GM19238 (cell line): ENCODE data around the gene KIF21A.

ENCODE experiments used
- DNase-seq: peaks from one replicate; pipeline ENCODE4 v3.0.0; 2011; ENCODE audit warnings: low spot score; ENCODE audit not compliant: insufficient read length

KIF21A gene

DNA sequence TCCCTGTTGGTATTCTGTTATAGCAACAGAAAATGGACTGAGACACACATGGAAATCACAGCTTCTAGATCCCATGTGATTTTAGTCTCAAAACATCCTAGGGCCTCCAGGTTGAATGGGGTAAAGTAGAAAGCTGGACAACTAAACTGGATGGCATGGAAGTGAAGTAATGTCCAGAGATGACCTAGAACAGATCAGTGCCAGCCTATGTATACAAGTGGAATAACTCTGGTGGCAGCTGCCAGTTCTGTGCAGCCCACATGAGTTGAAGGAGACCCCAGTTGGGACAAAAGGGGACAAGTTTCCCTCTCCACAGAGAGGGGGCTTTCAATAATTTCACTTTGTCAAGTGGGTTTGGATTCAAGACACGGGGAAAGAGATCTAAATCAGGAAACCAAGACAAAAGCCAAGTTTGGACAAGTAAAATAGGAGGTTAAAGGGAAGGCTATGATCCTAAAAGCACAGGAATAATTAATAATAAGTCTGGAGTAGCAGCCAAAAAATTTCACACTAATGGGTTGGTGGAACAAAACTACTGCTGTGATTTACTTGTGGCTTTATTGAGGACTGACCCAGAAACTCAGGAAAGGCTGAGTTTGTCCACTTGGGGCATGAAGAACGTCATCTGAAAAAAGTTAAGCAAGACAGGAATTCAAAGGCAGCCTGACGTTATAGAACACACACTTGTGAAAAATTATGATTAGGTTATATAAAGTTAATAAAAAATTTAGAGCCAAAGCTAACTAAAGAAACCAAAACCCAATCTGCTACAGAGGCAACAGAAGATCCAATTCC is 11.7 kb downstream of the KIF21A start:
- DNase-seq, result no peak

DNA sequence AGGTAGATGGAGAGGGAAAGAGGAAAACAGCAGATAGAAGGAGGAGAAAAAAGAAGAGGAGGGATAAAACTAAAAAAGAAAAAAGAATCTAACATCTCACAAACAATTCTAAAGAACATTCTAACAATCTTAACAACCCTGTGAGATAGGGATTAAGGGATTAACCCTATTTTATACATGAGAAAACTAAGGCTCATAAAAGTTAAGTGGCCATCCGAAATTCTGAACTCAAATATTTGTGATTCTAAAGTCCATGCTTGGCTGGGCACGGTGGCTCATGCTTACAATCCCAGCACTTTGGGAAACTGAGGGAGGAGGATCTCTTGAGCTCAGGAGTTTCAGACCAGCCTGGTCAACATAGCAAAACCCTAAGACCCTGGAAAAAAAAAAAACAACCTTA is 13.1 kb downstream of the KIF21A start:
- DNase-seq, result no peak

DNA sequence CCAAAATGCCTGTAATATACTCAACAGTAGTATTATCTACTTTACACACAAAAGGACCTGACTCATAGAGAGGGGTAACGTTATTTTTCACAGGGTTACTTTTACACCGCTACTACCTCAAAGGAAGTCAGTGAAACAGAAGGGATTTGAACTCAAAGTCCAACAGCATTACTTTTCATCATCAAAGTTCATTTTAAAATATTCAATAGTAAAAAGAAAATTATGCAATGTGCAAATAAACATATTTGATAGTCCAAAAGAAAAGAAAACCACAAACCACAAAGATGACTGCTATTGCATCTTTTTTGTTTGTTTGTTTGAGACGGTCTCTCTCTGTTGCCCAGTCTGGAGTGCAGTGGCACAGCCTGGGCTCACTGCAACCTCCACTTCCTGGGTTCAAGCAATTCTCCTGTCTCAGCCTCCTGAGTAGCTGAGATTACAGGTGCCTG is 15.5 kb downstream of the KIF21A start:
- no peak for DNase-seq

DNA sequence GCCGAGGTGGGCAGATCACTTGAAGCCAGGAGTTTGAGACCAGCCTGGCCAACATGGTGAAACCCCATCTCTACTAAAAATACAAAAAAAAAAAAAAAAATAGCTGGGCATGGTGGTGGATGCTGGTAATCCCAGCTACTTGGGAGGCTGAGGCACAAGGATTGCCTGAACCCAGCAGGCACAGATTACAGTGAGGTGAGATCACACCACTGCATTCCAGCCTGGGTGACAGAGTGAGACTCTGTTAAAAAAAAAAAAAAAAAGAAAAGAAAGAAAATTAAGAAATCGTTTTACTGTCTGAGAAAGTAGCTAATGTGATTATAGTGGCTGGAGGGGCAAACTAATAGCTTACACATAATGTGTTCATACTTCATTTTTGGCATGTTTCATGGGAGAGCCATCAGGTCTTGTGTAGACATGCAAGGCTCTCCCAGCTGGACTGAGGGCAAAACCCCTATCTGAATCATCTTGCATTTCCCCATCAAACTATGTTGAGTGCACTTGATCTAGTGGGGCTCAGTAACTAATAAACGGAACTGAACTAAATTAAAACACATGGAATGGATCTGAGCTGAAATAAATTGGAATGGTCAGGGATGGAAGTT is 16.2 kb downstream of the KIF21A start:
- DNase-seq, result no peak

DNA sequence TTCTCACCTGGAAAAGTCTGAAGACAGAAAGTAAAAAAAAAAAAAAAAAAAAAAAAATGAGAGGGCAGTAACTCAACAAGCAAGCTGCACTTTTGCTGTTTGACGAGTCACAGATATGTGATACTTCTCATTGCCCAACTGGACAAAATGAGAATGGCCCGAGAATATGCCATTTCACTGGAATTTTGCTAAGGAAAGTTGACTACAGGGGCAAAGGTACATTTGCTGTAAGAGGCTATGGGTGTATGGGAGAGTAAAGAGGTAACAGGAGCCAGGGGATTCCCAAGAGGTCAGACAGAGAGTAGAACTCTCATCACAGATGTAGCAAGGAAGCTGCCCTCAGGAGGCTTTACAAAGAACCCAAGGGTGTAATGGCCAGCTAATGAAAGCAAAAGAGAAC is 22.9 kb downstream of the KIF21A start:
- DNase-seq, result no peak

DNA sequence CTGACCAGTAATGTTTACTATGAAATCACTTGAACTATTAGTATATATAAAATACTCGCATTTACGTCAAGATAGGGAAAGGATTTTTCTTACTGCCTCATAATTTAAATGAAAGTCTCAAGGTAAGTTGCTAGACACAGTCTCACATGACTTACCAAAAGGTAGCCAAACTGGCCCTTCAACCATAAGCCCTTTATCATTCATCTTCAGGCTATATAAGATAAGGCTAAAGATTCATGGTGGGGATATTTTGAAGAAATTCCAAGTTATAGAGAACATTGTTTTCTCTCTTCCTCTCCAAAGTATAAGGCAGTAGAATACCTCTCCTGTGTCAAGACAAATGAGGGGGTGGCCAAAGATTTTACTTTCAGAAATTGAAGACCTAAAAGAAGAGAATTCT is 23.4 kb downstream of the KIF21A start:
- no peak for DNase-seq

DNA sequence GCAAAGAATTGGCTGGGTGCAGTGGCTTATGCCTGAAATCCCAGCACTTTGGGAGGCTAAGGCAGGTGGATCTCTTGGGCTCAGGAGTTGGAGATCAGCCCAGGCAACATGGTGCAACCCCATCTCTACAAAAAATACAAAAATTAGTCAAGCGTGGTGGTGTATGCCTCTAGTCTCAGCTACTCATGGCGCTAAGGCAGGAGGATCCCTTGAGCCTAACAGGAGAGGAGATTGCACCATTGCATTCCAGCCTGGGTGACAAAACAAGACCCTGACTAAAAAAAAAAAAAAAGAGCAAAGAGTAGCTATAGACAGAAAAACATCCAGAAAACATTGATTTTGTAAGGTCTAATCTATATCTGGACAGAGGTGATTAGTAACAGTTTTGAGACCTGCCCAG is 25.0 kb downstream of the KIF21A start:
- DNase-seq, result no peak

DNA sequence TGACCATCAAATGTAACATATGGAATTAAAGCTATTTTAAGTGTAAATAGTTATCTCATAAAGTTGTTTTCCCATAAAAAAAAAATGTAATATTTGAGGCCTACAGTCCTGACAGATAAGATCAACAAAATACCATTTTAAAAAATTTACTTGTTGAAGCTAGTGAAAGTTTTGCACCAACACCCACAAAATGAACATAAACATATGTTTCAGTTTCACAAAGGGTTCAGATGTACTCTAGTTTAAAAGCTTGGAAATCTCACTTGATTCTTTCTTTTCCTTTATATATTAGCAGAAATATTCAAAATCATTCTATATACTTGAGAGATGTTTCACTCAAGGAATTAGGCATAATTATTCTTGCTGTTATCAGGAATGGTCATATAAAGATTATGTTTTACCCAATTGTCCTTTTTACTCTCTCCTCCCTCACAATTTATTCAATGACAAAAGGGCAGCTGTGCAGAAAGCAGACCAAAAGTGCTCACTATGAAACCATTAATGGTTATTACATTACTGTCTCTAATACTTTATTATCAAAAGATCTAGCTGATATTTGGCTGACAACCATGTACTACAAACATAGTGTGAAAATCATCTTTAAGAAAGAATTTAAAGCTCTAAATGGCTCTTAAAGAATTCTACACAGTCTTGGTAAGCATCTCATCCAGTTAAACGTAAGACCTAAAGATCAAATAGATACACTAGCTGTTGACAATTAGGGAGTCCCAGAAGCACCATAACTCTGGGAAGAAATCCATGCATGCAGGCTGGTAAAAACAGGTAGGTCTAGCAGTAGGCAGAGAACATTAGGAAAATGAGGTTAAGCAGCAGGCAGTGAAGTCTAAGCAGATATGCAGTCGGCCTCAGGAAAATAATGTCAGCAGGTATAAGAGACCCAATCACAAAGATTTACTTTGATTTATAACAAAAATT is 28.8 kb downstream of the KIF21A start:
- no peak for DNase-seq

DNA sequence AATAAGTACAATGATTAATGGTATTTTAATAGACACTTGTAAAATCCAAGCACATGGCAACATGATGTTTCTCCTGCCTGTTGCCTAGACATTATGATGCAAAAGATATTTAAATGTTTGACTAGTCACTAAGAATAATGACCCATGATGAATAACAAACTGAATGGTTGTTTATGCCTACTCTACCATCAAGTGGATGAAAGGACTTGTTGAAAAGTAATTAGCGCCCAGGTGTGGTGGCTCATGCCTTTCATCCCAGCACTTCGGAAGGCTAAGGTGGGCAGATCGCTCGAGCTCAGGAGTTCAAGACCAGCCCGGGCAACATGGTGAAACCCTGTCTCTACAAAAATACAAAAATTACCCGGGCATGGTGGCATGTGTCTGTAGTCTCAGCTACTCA is 30.7 kb downstream of the KIF21A start:
- no peak for DNase-seq

DNA sequence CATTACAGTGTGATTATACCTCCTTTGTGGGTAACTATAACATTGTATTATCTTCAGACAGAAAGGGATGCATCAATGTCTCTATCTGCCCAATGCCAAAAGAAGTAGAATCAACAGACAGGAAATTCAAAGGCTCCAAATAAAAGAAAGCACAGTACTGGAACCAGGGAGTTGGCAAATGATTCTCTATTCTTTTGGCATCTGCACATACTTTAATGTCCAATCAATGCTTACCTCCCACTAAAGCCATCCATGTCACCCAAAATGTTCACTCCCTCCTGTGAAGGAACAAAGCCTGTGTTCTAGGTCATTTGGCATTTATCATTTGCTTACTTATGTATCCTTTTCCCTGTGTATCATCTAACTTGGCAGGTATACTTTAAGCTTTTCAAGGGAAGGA is 36.7 kb downstream of the KIF21A start:
- no peak for DNase-seq

DNA sequence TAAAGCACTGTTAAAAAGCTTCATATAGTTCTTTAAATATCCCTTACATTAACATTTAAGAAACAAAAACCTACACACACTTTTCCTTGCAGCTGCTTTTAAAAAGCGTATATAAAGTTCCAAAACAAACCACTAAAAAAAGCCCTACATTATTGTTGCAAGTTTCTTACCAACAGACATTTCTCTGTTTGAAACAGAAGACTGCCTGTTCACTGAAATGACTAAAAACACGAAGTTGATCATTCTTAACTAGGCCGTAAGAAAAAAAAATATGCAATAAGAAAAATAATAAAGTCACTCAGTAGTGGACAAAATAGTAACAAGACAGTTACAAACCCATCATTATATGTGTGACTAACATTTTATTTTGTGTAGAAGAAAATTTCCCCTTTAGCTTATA is 37.3 kb downstream of the KIF21A start:
- no peak for DNase-seq

DNA sequence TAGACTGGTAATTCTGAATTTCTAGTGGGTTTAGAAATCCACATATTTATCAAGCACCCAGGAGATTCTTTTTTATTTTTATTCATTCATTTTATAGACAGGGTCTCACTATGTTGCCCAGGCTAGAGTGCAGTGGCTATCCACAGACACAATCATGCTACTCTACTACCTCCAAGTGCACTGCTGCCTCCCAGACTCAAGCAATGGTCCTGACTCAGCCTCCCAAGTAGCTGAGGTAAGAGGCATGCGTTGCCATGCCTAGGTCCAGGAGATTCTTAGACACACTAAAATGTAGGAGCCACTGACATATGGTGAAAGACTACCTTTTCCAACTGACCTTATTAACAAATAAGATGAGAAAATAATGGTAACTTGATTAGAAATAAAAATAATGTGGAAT is 38.9 kb downstream of the KIF21A start:
- DNase-seq, result no peak

DNA sequence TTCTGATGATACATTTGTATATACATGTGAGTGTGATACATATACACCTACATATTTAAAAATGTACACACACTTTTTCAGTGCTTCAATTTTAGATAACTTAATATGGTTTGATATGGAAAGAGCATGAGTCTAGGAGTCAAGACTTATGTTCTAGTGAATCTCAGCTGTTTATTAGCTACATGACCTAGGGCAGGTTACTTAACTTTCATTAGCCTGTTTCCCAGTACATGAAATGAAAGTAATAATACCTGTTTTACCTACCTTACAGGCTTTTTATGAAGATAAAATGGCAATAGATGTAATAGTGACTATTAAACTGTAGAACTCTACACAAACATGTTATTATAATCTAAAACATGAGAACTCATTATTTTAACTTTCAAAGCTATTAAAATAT is 39.5 kb downstream of the KIF21A start:
- DNase-seq, result no peak

DNA sequence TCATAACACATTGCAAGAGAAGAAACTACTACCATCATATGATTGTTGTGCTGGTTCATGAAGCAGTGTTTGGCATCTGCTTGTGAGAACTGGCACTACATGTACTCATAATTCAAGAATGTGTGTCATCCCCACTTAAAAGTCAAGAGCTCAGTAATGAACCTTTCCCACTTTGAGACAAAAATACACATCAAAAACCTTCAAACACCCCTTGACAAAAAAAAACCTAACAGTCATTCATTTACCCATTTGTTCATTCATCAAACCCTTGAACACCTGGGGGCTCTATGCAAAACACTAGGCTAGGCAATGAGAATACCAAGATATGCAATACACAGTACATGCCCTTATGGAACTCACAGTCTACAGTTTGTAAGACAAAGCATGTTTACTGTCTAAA is 40.0 kb downstream of the KIF21A start:
- DNase-seq, result no peak

DNA sequence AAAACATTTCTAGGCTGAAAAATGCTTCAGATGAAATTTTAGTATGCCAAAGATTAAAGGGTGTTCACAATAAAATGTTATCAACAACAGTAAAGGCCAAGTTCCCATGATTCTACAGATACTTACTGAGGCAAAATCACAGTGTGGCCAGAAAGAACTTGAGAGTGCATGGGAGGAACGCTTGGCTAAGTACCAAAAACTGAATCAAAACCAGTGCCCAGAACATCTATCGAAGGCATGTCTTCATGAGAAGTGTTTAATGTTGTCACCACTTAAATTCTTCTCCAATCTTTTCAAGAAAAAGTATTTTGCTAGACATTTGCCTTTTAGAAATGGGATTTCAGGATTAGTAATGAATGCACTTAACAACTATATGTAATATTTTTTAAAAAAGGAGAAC is 41.5 kb downstream of the KIF21A start:
- no peak for DNase-seq

DNA sequence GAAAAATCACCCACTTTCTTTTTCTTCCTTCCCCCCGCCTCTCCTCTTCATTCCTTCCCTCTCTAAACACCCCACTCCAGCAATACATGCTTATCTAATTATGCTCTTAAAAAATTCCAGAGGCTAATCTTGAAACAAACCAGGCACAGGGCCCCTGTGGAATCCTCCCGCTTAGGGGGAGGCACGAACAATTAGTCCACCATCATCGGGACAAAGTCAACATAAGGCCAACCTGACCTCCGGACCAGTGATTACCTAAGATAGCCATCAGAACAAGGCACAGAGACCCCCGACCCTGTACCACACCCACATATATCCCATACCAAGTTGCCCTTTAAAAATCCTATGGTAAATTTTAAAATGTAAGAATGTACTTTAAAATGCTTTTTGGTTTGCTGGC is 47.1 kb downstream of the KIF21A start:
- DNase-seq, result no peak

DNA sequence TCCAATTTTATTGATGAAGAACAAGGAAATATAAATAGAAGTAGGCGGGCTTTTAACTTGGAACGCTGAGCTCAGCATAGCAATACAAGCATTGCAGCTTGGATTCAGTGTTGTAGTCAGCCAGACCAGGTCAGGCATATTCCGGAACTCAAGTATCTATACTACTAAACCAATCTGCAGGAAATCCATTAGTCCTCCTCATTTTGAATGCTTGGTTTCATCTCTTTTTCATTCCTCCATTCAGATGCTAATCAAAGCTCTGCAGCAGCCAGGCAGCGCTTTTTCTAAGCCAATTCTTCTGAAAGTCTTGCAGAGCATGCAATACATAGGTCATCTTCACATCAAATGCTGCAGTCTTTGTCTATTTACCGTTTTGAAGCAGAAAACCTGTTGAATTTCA is 49.0 kb downstream of the KIF21A start:
- no peak for DNase-seq

DNA sequence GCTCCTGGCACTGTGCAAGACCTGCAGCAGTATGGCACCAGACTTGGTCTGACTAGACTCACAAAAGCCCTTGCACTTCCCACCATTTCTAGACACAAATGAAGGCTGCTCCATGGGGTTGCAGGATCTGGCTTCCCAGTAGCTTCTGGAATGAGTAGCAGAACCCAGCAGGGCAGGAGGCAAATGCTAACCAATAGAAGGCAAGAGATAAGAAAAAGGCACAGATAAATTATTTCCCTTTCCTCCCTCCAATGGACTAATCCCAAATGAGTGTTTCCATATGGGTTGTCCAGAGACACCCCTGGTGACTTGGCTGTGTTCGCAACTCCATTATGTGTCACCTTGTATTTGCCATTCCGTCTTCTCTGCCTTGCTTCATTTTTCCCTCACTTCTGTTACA is 49.7 kb downstream of the KIF21A start:
- no peak for DNase-seq

DNA sequence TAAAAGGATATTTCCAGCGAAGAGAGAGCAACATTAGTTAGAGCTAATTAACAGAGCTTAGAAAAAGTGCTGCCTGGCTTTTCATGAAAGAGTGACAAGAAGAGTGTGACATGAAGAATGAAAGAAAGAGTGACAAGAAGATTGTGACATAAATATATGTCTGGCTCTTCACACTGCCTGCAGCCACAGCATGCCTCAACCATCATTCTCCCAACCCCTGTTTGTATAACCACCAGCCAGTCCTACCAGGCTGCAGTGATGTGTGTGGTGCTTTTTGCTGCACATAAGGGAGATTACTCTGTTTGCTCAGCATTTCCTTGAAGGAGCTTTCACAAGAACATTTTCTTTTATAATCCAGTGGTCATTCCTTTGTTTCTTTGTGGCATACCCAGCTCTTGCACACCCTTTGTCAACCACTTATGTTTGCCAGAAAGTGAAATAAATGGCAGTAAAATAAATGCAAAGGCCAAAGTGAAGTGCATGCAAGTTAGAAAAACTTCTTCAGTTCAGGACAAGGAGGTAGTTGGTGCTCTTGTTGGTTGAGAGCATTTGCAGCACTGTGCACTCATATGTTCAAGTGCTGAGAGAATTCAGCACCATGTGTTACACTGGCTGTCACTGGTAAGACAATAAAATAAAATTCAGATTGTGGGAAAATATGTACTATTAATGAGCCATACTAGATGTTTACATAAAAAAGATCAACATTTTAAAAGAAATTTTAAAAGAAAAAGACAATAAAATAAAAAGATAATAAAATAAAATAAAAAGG is 50.6 kb downstream of the KIF21A start:
- DNase-seq, result no peak

DNA sequence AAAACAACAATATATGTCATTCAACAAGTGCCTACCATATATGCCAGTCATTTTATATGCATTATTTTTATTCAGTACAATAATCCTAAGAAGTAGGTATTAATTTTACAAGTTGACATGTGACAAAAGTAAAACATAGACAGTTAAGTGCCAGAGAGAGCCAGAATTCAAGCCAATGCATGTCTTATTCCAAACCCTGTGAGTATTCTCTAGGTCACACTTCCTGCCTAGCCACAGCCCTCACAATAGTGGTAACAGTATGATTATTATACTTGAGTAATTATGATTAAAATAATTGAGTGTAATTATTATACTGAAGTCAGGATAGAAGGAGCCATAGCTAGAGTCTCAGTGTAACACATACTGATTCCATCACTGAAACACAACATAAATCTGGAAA is 52.2 kb downstream of the KIF21A start:
- no peak for DNase-seq

DNA sequence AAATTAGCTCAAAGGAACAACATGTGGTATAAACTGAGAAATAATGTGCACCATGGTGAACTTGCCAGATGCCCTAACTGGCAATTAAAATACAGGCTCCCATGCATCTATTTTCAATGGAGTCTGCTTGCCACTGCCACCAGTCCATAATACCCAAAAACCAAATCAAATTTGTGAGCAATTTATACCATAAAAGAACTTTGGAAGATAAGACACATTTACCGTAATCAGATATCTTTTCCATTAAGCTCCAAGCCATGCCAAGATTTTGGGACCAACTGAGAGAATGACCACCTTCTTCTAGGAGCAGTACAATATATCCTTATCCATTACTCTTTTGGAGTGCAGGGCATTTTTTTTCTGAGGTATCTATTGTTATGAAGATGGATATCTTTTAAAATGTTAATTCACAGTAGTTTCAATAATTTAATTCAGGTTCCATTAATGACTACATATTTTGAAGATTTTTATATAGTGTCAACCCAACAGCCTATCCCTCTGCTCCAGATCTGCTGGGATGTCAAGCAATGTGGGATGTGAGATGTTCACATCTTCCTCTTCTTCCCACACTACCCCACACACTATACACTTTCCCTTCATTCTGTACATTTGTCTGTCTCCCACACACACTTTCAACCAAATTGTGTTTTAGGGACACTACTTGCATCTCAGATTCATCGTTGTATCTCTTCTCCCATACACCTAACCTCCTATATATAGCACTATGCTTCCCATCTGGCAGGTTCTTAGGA is 53.3 kb downstream of the KIF21A start:
- DNase-seq, result no peak
